Body of pancreas (tissue), 4 donors: ENCODE results near the gene CRLF3. TPM values are rescaled to one million over a fixed set of nuclear protein-coding genes. Genes with fewer than 3 reads are reported as not detected.
"Not testable (repeated sequence)": the region's sequence is repeated elsewhere in the genome, so short reads cannot be mapped to it uniquely, and the experiment has no call there.

Source experiments
- ATAC-seq: fragments of 150-250 bp; one replicate; pipeline ENCODE4 v1.9.1; 2016
- DNase-seq, 4 donors: peaks; one replicate each; pipeline ENCODE4 v3.0.0-alpha.2; 2019
- H3K27ac ChIP-seq, 4 donors: fragments of 200-600 bp; sonication (generic); 1 replicate in 3 of 4; 2 replicates in 1 of 4; pipeline versions ENCODE4 v1.5.1 to v1.6.1; 2016 to 2019; ENCODE audit warnings: mild to moderate bottlenecking in 1 of 4, mixed read lengths in 1 of 4, moderate library complexity in 1 of 4
- H3K27me3 ChIP-seq, 2 donors: fragments of 200-600 bp; sonication (generic); one replicate each; pipeline ENCODE4 v1.6.0; 2016; ENCODE audit warnings: mild to moderate bottlenecking in 1 of 2
- H3K36me3 ChIP-seq, 2 donors: fragments of 200-600 bp; sonication (generic); replicated peaks in 1 of 2; 2 replicates each; pipeline ENCODE4 v1.5.1; 2016; ENCODE audit warnings: low read depth in 2 of 2; ENCODE audit not compliant: insufficient read depth in 1 of 2
- H3K4me1 ChIP-seq: fragments of 200-600 bp; sonication (generic); one replicate; pipeline ENCODE4 v1.6.0; 2016
- H3K4me3 ChIP-seq, 2 donors: fragments of 200-600 bp; sonication (generic); 1 replicate in 1 of 2; 2 replicates in 1 of 2; pipeline ENCODE4 v1.5.1; 2016 to 2019
- H3K9me3 ChIP-seq, 3 donors: fragments of 200-600 bp; sonication (generic); 1 replicate in 2 of 3; 2 replicates in 1 of 3; pipeline ENCODE4 v1.5.1; 2016
- CTCF ChIP-seq, 7 experiments: fragments of 450-650 bp in 4 of 7; fragments of 200-600 bp in 3 of 7; sonication (generic) in 3 of 7; IDR thresholded peaks; one replicate each; pipeline ENCODE4 v1.5.1; 2016 to 2019; ENCODE audit warnings: antibody characterized with exemption in 7 of 7
- POLR2A ChIP-seq, 3 donors: fragments of 450-650 bp; IDR thresholded peaks; one replicate each; pipeline ENCODE4 v1.6.1; 2016; ENCODE audit warnings: antibody characterized with exemption in 3 of 3, mild to moderate bottlenecking in 2 of 3
- WGBS, 2 donors: methylation state at CpG; one replicate each; pipeline ENCODE4 v1.1.5; 2017; 5-methylcytosine and 5-hydroxymethylcytosine counted together
- intact Hi-C: fragments of 100-400 bp; cut with DNase I; formaldehyde crosslinking; loops from one replicate; pipeline ENCODE4 v1.15.1; 2023
- total RNA-seq, 2 donors: library from RNA; depleted of rRNA; stranded (reverse); fragments of >200 nt; gene quantifications; one replicate each; pipeline ENCODE4 v1.1.0, GENCODE V29; 2016

Gene CRLF3
- total RNA-seq, 2 donors from 2014 or later, result 2.6 to 5.2 TPM

GRCh38 chr17:30816165-30816564, 8.3 kb downstream of the CRLF3 start:
- no peak for ATAC-seq
- 92 to 95% methylated on average over 7 of the region's 7 CpGs for WGBS, 2 donors
- TF ChIP-seq CTCF (IDR thresholded peaks at IDR 0.05) (no peak), POLR2A (IDR thresholded peaks at IDR 0.05) (no peak)

DNA sequence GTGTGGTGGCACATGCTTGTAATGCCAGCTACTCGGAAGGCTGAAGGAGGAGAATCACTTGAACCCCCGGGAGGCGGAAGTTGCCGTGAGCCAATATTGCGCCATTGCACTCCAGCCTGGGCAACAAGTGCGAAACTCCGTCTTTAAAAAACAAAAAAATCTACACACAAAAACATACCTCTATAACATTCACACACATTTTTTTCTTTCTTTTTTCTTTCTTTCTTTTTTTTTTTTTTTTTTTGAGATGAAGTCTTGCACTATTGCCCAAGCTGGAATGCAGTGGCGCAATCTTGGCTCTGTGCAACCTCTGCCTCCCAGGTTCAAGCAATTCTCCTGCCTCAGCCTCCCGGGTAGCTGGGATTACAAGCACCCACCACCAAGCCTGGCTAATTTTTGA, 9.6 kb downstream of the CRLF3 start:
- H3K36me3 ChIP-seq, H3K9me3 ChIP-seq, H3K27ac ChIP-seq, intact Hi-C loops, H3K4me1 ChIP-seq, H3K27me3 ChIP-seq, H3K4me3 ChIP-seq, ATAC-seq: not testable (repeated sequence)
- DNase-seq, result peak in 1 of 4 donors; percentile 19
- 90 to 97% methylated on average over 7 to 9 of the region's 9 CpGs for WGBS, 2 donors

More at GRCh38 chr17:30816165-30816564, 8.3 kb downstream of the CRLF3 start:
- no peaks in the 10 kb centered on the region for H3K36me3 ChIP-seq
- no peaks in the 10 kb centered on the region for H3K27me3 ChIP-seq
- H3K27ac ChIP-seq, result no peak overlapping the region
- no peaks in the 10 kb centered on the region for H3K9me3 ChIP-seq
- intact Hi-C loops, result no loop called here
- no peak for DNase-seq
- H3K4me1 ChIP-seq, result no peaks in the 10 kb centered on the region
- H3K4me3 ChIP-seq, result no peak overlapping the region

- DNase-seq, H3K36me3 ChIP-seq, H3K27ac ChIP-seq, H3K4me3 ChIP-seq, H3K4me1 ChIP-seq, ATAC-seq, H3K9me3 ChIP-seq, intact Hi-C loops, H3K27me3 ChIP-seq: not testable (repeated sequence)
- WGBS, 2 donors, result 88 to 93% methylated on average over 12 of the region's 12 CpGs
Observed at GRCh38 chr17:30814236-30814635, 10.3 kb downstream of the CRLF3 start.

GRCh38 chr17:30812218-30813177, 12.0 kb downstream of the CRLF3 start:
- Histone ChIP-seq H3K4me3 (no peak overlapping the region), H3K27ac (no peak overlapping the region), H3K36me3 (no peaks in the 10 kb centered on the region), H3K9me3 (no peaks in the 10 kb centered on the region), H3K4me1 (no peaks in the 10 kb centered on the region), H3K27me3 (no peaks in the 10 kb centered on the region)
- WGBS, 2 donors, result 65 to 68% methylated on average over 5 of the region's 5 CpGs
- no peak for ATAC-seq
- intact Hi-C loops, result no loop called here
- no peak for TF ChIP-seq CTCF (IDR thresholded peaks at IDR 0.05)
- no peak for TF ChIP-seq POLR2A (IDR thresholded peaks at IDR 0.05)
- DNase-seq, result no peak

DNA sequence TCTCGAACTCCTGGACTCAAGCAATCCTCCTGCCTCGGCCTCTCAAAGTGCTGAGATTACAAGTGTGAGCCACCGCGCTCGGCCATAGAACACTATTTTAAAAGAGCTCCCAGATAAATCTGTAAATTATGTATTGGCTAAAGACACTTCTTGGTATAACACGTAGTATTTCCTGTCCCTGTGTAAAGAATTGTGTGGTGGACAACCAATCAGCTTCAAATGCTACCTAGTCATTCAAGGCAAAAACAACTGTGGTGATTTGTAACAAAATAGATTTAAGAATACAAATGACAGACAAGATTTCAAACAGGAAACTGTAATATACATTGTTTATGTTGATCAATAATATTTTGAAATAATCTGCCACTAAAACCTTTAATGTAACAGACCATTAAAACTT, 14.6 kb downstream of the CRLF3 start:
- 85 to 94% methylated on average over 6 of the region's 6 CpGs for WGBS, 2 donors
- H3K4me1 ChIP-seq, result no peaks in the 10 kb centered on the region
- H3K36me3 ChIP-seq, result no peaks in the 10 kb centered on the region
- ATAC-seq (no peak), DNase-seq (no peak)
- intact Hi-C loops, result no loop called here
- TF ChIP-seq CTCF (IDR thresholded peaks at IDR 0.05) (no peak), POLR2A (IDR thresholded peaks at IDR 0.05) (no peak)
- H3K9me3 ChIP-seq, result no peaks in the 10 kb centered on the region
- no peaks in the 10 kb centered on the region for H3K27me3 ChIP-seq
- H3K27ac ChIP-seq, result peak overlapping the region in 1 of 4 donors; percentile 51
- no peak overlapping the region for H3K4me3 ChIP-seq
